Endothelial cell of umbilical vein (primary cell): ENCODE measurements around the gene CNTROB. TPM values are rescaled to one million over a fixed set of nuclear protein-coding genes. Genes with fewer than 3 reads are reported as not detected.
A peak's percentile ranks its signal among the peaks of the same experiment; 100 is the strongest.

Experiments used
- BruUV-seq: library from RNA; stranded (reverse); fragments of 400-500 nt; replicated peaks from 2 replicates; lab custom pipeline; 2021; lab: Mats Ljungman, UMichigan
- CTCF ChIA-PET: fragments of 300-600, 350-600 bp; sonication (Branson Sonifier 250); formaldehyde crosslinking; loops from one replicate; lab custom pipeline; 2021; ENCODE audit warnings: antibody characterized with exemption, inconsistent platforms; lab: Charles Lee
- POLR2A ChIA-PET: fragments of 300-600, 350-600 bp; sonication (Branson Sonifier 250); formaldehyde crosslinking; loops from one replicate; lab custom pipeline; 2021; ENCODE audit warnings: antibody characterized with exemption, inconsistent platforms; lab: Charles Lee
- DNase-seq: peaks from one replicate; pipeline ENCODE4 v3.0.0-alpha.2; 2011; ENCODE audit warnings: low read depth, low spot score
- FAIRE-seq: peaks from 2 replicates; lab custom pipeline; 2011; peaks lifted over from hg19 to GRCh38; lab: Jason Lieb, UNC
- H2AFZ ChIP-seq: 2 replicates; pipeline ENCODE4 v1.6.0; 2012; ENCODE audit warnings: low read depth, low read length, control low read depth, inconsistent platforms
- H3K27ac ChIP-seq: 2 replicates; pipeline ENCODE4 v1.5.1; 2011; ENCODE audit warnings: low read depth, mild to moderate bottlenecking, control low read depth, low read length, moderate library complexity; ENCODE audit not compliant: insufficient read depth
- H3K27me3 ChIP-seq, 2 experiments: 2 replicates each; pipeline versions ENCODE4 v1.6.0 to v1.6.1; 2011; ENCODE audit warnings: low read length in 2 of 2, mixed read lengths in 1 of 2; ENCODE audit not compliant: control insufficient read depth in 2 of 2, insufficient read depth in 2 of 2
- H3K36me3 ChIP-seq, 2 experiments: 2 replicates in 1 of 2; 3 replicates in 1 of 2; pipeline ENCODE4 v1.5.1; 2011; ENCODE audit warnings: low read length in 2 of 2, mild to moderate bottlenecking in 1 of 2, moderate library complexity in 1 of 2; ENCODE audit not compliant: control insufficient read depth in 2 of 2, insufficient read depth in 2 of 2; ENCODE audit errors: extremely low read depth in 1 of 2
- H3K4me1 ChIP-seq: 3 replicates; pipeline ENCODE4 v1.5.1; 2011; ENCODE audit warnings: mild to moderate bottlenecking, low read length; ENCODE audit not compliant: control insufficient read depth, insufficient read depth; ENCODE audit errors: extremely low read depth
- H3K4me2 ChIP-seq: 2 replicates; pipeline ENCODE4 v1.6.1; 2011; ENCODE audit warnings: low read length, control low read depth, mixed read lengths; ENCODE audit not compliant: insufficient read depth
- H3K4me3 ChIP-seq, 3 experiments: fragments of 200-600 bp in 1 of 3; sonication (generic), shearing (Covaris generic) in 1 of 3; replicated peaks in 1 of 3; 2 replicates each; pipeline ENCODE4 v1.5.1; 2011 to 2016; ENCODE audit warnings: control low read depth in 3 of 3, low read length in 3 of 3, mild to moderate bottlenecking in 2 of 3, inconsistent platforms in 1 of 3, low read depth in 1 of 3, moderate library complexity in 1 of 3; ENCODE audit not compliant: insufficient read depth in 1 of 3
- H3K79me2 ChIP-seq: 2 replicates; pipeline ENCODE4 v1.6.0; 2012; ENCODE audit warnings: low read length, inconsistent platforms; ENCODE audit not compliant: control insufficient read depth, insufficient read depth
- H3K9ac ChIP-seq: replicated peaks from 2 replicates; pipeline ENCODE3; 2011; ENCODE audit warnings: low read length, control low read depth; ENCODE audit not compliant: insufficient read depth; ENCODE audit errors: extremely low read depth
- H3K9me1 ChIP-seq: replicated peaks from 3 replicates; pipeline ENCODE4 v1.6.0; 2011; ENCODE audit warnings: mild to moderate bottlenecking, low read length; ENCODE audit not compliant: control insufficient read depth, insufficient read depth; ENCODE audit errors: extremely low read depth
- H3K9me3 ChIP-seq: replicated peaks from 2 replicates; pipeline ENCODE4 v1.5.1; 2012; ENCODE audit warnings: low read length, inconsistent platforms; ENCODE audit not compliant: control insufficient read depth, insufficient read depth
- H4K20me1 ChIP-seq: replicated peaks from 2 replicates; pipeline ENCODE3; 2011; ENCODE audit warnings: mild to moderate bottlenecking, low read length; ENCODE audit not compliant: control insufficient read depth, insufficient read depth; ENCODE audit errors: extremely low read depth
- GATA2 ChIP-seq: IDR thresholded peaks from 2 replicates; pipeline ENCODE4 v1.7.0; 2011; ENCODE audit warnings: low read depth, mild to moderate bottlenecking, moderate library complexity, mixed read lengths, low read length; ENCODE audit not compliant: insufficient read length, insufficient read depth
- dilution Hi-C: fragments of 300-500 bp; cut with MboI; formaldehyde crosslinking; loops from one replicate; pipeline ENCODE4 v1.15.0; 2019; ENCODE audit warnings: low sequenced_read_pairs; ENCODE audit not compliant: extremely low pct_ligation_motif_present
- intact Hi-C: fragments of 100-400 bp; cut with micrococcal nuclease; formaldehyde crosslinking; loops from one replicate; pipeline ENCODE4 v1.10.0; 2022
- polyA plus RNA-seq, 4 experiments: library from polyadenylated mRNA; depleted of rRNA in 3 of 4; stranded (reverse) in 3 of 4; unstranded in 1 of 4; fragments of >200 nt; gene quantifications; 2 replicates each; pipeline versions ENCODE4 v1.2.1 to v1.2.3, GENCODE V29; 2011 to 2012; ENCODE audit warnings: missing spikeins in 1 of 4
- small RNA-seq: library from RNA; depleted of rRNA; stranded (forward); fragments of <200 nt; gene quantifications from one replicate; pipeline ENCODE3, GENCODE V24; 2012; ENCODE audit warnings: low replicate concordance, low read depth; ENCODE audit not compliant: insufficient read depth, insufficient read length
- total RNA-seq: library from RNA; stranded (reverse); gene quantifications from 2 replicates; pipeline ENCODE4 v1.2.3, GENCODE V29; 2021
- TF ChIP-seq, protein P1 (sequence below), 2 donors: IDR thresholded peaks; 1 replicate in 1 of 2; 2 replicates in 1 of 2; pipeline ENCODE4 v1.5.1; 2011; ENCODE audit warnings: low read length in 2 of 2, mild to moderate bottlenecking in 2 of 2, moderate library complexity in 2 of 2, control low read depth in 1 of 2, inconsistent platforms in 1 of 2, low read depth in 1 of 2; ENCODE audit not compliant: insufficient read depth in 1 of 2; ENCODE audit errors: extremely low read depth in 1 of 2

Gene CNTROB
- total and polyA plus RNA-seq, 2 donors (not counting 3 experiments of a cell fraction or from before 2014, with no cell fraction given): 24.9 to 47.2 TPM

DNA sequence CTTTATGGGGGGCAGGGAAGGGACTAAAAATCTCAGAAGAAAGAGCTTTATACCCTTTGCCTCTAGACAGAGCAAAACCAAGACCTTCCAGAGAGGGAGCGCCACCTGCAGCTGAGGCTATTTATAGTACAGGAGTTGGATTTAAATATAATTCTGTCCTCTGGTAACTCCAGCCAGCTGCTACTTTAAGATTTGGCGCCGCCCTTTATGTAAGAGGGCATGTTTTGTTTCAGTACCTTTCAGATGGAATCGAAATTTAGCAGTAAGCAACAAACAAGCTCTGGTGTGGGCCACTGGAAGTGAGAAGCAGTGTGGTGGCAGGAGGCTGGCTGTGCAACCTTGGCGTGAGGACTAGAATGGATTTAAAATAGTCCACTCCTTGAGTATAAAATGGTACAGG is 65.2 kb downstream of the CNTROB start:
- CTCF ChIA-PET: interaction anchor here (0.6 to 2.7 kb wide), 20 partner anchors 8 to 254 kb away, joined by 3 to 16 read pairs (median 4); partner anchors contain the start of genes CYB5D1, NAA38 and RNF227
- no peaks in the 10 kb centered on the region for H3K36me3 ChIP-seq
- no peak for FAIRE-seq
- TF ChIP-seq, protein P1, sequence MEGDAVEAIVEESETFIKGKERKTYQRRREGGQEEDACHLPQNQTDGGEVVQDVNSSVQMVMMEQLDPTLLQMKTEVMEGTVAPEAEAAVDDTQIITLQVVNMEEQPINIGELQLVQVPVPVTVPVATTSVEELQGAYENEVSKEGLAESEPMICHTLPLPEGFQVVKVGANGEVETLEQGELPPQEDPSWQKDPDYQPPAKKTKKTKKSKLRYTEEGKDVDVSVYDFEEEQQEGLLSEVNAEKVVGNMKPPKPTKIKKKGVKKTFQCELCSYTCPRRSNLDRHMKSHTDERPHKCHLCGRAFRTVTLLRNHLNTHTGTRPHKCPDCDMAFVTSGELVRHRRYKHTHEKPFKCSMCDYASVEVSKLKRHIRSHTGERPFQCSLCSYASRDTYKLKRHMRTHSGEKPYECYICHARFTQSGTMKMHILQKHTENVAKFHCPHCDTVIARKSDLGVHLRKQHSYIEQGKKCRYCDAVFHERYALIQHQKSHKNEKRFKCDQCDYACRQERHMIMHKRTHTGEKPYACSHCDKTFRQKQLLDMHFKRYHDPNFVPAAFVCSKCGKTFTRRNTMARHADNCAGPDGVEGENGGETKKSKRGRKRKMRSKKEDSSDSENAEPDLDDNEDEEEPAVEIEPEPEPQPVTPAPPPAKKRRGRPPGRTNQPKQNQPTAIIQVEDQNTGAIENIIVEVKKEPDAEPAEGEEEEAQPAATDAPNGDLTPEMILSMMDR (IDR thresholded peaks at IDR 0.05; ENCODE audit: extremely low read depth in 1 of 2, insufficient read depth in 1 of 2, low read depth in 1 of 2, low read length in 2 of 2): peak; percentile 13 to 21
- no peak for TF ChIP-seq GATA2
- H4K20me1 ChIP-seq: no peaks in the 10 kb centered on the region
- no peaks in the 10 kb centered on the region for H3K4me1 ChIP-seq
- no peak overlapping the region for H2AFZ ChIP-seq
- peaks cover 26 to 39% of the 10 kb centered on the region in 2 experiments for H3K27me3 ChIP-seq
- intact Hi-C loops: no loop called here
- POLR2A ChIA-PET: no interaction called here
- no peaks in the 10 kb centered on the region for H3K9me1 ChIP-seq
- no peak overlapping the region for H3K4me2 ChIP-seq
- H3K27ac ChIP-seq: no peak overlapping the region
- H3K4me3 ChIP-seq: no peak overlapping the region
- H3K9me3 ChIP-seq: no peaks in the 10 kb centered on the region
- no TSS peak for BruUV-seq
- dilution Hi-C loops: no loop called here
- DNase-seq: peak; percentile 36
- no peak overlapping the region for H3K9ac ChIP-seq
- H3K79me2 ChIP-seq: no peaks in the 10 kb centered on the region

Small RNA genes within 50 kb of the gene (small RNA-seq; reads per million reads assigned to genes)
- 0.88 reads per million for gene SCARNA21

Other genes starting within 250 kb of the CNTROB start
- gene TP53, start 244.7 kb upstream of the CNTROB start, total RNA-seq: 128 and 138 TPM in 2 replicates
- gene TP53, start 244.7 kb upstream of the CNTROB start, polyA plus RNA-seq: 82.1 and 85.5 TPM in 2 replicates
- gene WRAP53, start 243.7 kb upstream of the CNTROB start, total RNA-seq: 23.7 and 28.0 TPM in 2 replicates
- 17.9 and 21.8 TPM in 2 replicates for gene WRAP53, start 243.7 kb upstream of the CNTROB start, polyA plus RNA-seq
- gene EFNB3, start 227.0 kb upstream of the CNTROB start, total RNA-seq: 1.1 and 1.4 TPM in 2 replicates
- gene EFNB3, start 227.0 kb upstream of the CNTROB start, polyA plus RNA-seq: 2.9 and 3.1 TPM in 2 replicates
- gene DNAH2, start 214.5 kb upstream of the CNTROB start, total RNA-seq: 0.11 TPM in 1 of 2 replicates, not detected in the other
- 0.06 and 0.10 TPM in 2 replicates for gene DNAH2, start 214.5 kb upstream of the CNTROB start, polyA plus RNA-seq
- 17.8 and 19.2 TPM in 2 replicates for gene KDM6B, start 98.0 kb upstream of the CNTROB start, total RNA-seq
- gene KDM6B, start 98.0 kb upstream of the CNTROB start, polyA plus RNA-seq: 1.8 and 2.0 TPM in 2 replicates
- gene TMEM88, start 77.1 kb upstream of the CNTROB start, total RNA-seq: 39.2 and 53.4 TPM in 2 replicates
- 165 and 185 TPM in 2 replicates for gene TMEM88, start 77.1 kb upstream of the CNTROB start, polyA plus RNA-seq
- 119 TPM in 2 replicates for gene NAA38, start 74.6 kb upstream of the CNTROB start, total RNA-seq
- 267 and 363 TPM in 2 replicates for gene NAA38, start 74.6 kb upstream of the CNTROB start, polyA plus RNA-seq
- 16.8 and 18.1 TPM in 2 replicates for gene CYB5D1, start 74.2 kb upstream of the CNTROB start, total RNA-seq
- 7.7 and 9.4 TPM in 2 replicates for gene CYB5D1, start 74.2 kb upstream of the CNTROB start, polyA plus RNA-seq
- 185 and 189 TPM in 2 replicates for gene CHD3, start 43.4 kb upstream of the CNTROB start, total RNA-seq
- gene CHD3, start 43.4 kb upstream of the CNTROB start, polyA plus RNA-seq: 102 and 108 TPM in 2 replicates
- gene RNF227, start 15.9 kb upstream of the CNTROB start, total RNA-seq: 0.58 TPM in 2 replicates
- 0.76 TPM in 2 replicates for gene RNF227, start 15.9 kb upstream of the CNTROB start, polyA plus RNA-seq
- gene KCNAB3, start 2.4 kb upstream of the CNTROB start, total RNA-seq: 2.4 and 4.2 TPM in 2 replicates
- 1.3 and 2.1 TPM in 2 replicates for gene KCNAB3, start 2.4 kb upstream of the CNTROB start, polyA plus RNA-seq
- 139 and 146 TPM in 2 replicates for gene TRAPPC1, start 260 bp upstream of the CNTROB start, total RNA-seq
- 250 and 272 TPM in 2 replicates for gene TRAPPC1, start 260 bp upstream of the CNTROB start, polyA plus RNA-seq
- gene GUCY2D, start 70.4 kb downstream of the CNTROB start, total RNA-seq: not detected in 2 replicates
- not detected in 2 replicates for gene GUCY2D, start 70.4 kb downstream of the CNTROB start, polyA plus RNA-seq
- not detected in 2 replicates for gene ALOX15B, start 106.9 kb downstream of the CNTROB start, total RNA-seq
- gene ALOX15B, start 106.9 kb downstream of the CNTROB start, polyA plus RNA-seq: not detected in 2 replicates
- gene ALOX12B, start 155.5 kb downstream of the CNTROB start, total RNA-seq: not detected in 2 replicates
- not detected in 2 replicates for gene ALOX12B, start 155.5 kb downstream of the CNTROB start, polyA plus RNA-seq
- gene ALOXE3, start 186.3 kb downstream of the CNTROB start, total RNA-seq: not detected in 2 replicates
- 0.01 TPM in 1 of 2 replicates, not detected in the other for gene ALOXE3, start 186.3 kb downstream of the CNTROB start, polyA plus RNA-seq
- 0.51 TPM in 1 of 2 replicates, not detected in the other for gene HES7, start 191.9 kb downstream of the CNTROB start, total RNA-seq
- gene HES7, start 191.9 kb downstream of the CNTROB start, polyA plus RNA-seq: 0.19 and 0.33 TPM in 2 replicates
- gene PER1, start 220.2 kb downstream of the CNTROB start, total RNA-seq: 32.1 and 36.5 TPM in 2 replicates
- 12.1 and 13.6 TPM in 2 replicates for gene PER1, start 220.2 kb downstream of the CNTROB start, polyA plus RNA-seq
- gene VAMP2, start 230.7 kb downstream of the CNTROB start, total RNA-seq: 31.7 and 35.9 TPM in 2 replicates
- 28.7 and 38.0 TPM in 2 replicates for gene VAMP2, start 230.7 kb downstream of the CNTROB start, polyA plus RNA-seq
- gene TMEM107, start 244.2 kb downstream of the CNTROB start, total RNA-seq: 20.0 and 20.4 TPM in 2 replicates
- gene TMEM107, start 244.2 kb downstream of the CNTROB start, polyA plus RNA-seq: 31.6 and 36.9 TPM in 2 replicates